ENCODE data around the gene ACTL7B.
"Not testable (repeated sequence)": the region's sequence is repeated elsewhere in the genome, so short reads cannot be mapped to it uniquely, and the experiment has no call there.

GRCh38 chr9:108899023-108899695, 43.4 kb upstream of the ACTL7B start:
- not testable (repeated sequence) for TF ChIP-seq POLR2A, CTCF (IDR thresholded peaks at IDR 0.05)

Data from body of pancreas (tissue), 4 donors.